ENCODE data around the gene DPP6. TPM values are rescaled to one million over a fixed set of nuclear protein-coding genes. Genes with fewer than 3 reads are reported as not detected.
"Not testable (repeated sequence)": the region's sequence is repeated elsewhere in the genome, so short reads cannot be mapped to it uniquely, and the experiment has no call there.

Gene DPP6
- total RNA-seq, 2 experiments from 2014 or later, result not detected

GRCh38 chr7:154676422-154677073 lies 624.4 kb downstream of the DPP6 start:
- Histone ChIP-seq H2AFZ (ENCODE audit: low read length) (no peak overlapping the region), H3K27ac (ENCODE audit: low read depth, low read length, poor library complexity, severe bottlenecking) (no peak overlapping the region), H3K4me3 (ENCODE audit: low read depth, low read length, poor library complexity, severe bottlenecking) (no peak overlapping the region), H4K20me1 (ENCODE audit: insufficient read depth, low read length) (no peaks in the 10 kb centered on the region), H3K9me3 (ENCODE audit: low read length) (no peaks in the 10 kb centered on the region), H3K9me2 (ENCODE audit: insufficient read depth, low read length) (no peaks in the 10 kb centered on the region), H3K36me3 (ENCODE audit: insufficient read depth, low read length) (no peaks in the 10 kb centered on the region), H3K4me2 (ENCODE audit: low read length) (no peak overlapping the region), H3K79me2 (ENCODE audit: insufficient read depth, low read depth, low read length) (no peaks in the 10 kb centered on the region), H3K4me1 (ENCODE audit: insufficient read depth, low read length, poor library complexity, severe bottlenecking) (no peaks in the 10 kb centered on the region)
- ChIA-PET CTCF (ENCODE audit: unreplicated experiment) (no interaction called here), POLR2A (interaction anchor here (0.9 kb wide), 1 partner anchor 1749 kb away, joined by 3 read pairs; no protein-coding TSS in a partner anchor)
- intact Hi-C loops (cut with micrococcal nuclease; ENCODE audit: unreplicated experiment), result no loop called here
- TF ChIP-seq CTCF (conservative IDR thresholded peaks at IDR 0.05; ENCODE audit: low read length), result no peak
- TF ChIP-seq EZH2phosphoT487 (IDR thresholded peaks at IDR 0.05; ENCODE audit: borderline replicate concordance, low read depth, low read length), result no peak
- no TSS peak for BruUV-seq (replicated peaks)
- no peak for DNase-seq (ENCODE audit: low spot score)

GRCh38 chr7:154677454-154677853 lies 625.3 kb downstream of the DPP6 start:
- CTCF ChIA-PET (ENCODE audit: unreplicated experiment), result no interaction called here
- H3K9me2 ChIP-seq (ENCODE audit: insufficient read depth, low read length), result no peaks in the 10 kb centered on the region
- intact Hi-C loops (cut with micrococcal nuclease; ENCODE audit: unreplicated experiment), result no loop called here

GRCh38 chr7:154678001-154678550 lies 625.9 kb downstream of the DPP6 start:
- BruUV-seq (replicated peaks); CTCF ChIA-PET (ENCODE audit: unreplicated experiment); H3K4me1 ChIP-seq (ENCODE audit: insufficient read depth, low read length, poor library complexity, severe bottlenecking); H3K9me2 ChIP-seq (ENCODE audit: insufficient read depth, low read length); H3K36me3 ChIP-seq (ENCODE audit: insufficient read depth, low read length); H4K20me1 ChIP-seq (ENCODE audit: insufficient read depth, low read length); H3K4me3 ChIP-seq (ENCODE audit: low read depth, low read length, poor library complexity, severe bottlenecking); H3K79me2 ChIP-seq (ENCODE audit: insufficient read depth, low read depth, low read length); H3K27ac ChIP-seq (ENCODE audit: low read depth, low read length, poor library complexity, severe bottlenecking); H3K4me2 ChIP-seq (ENCODE audit: low read length); intact Hi-C loops (cut with micrococcal nuclease; ENCODE audit: unreplicated experiment); DNase-seq (ENCODE audit: low spot score); H3K9me3 ChIP-seq (ENCODE audit: low read length); H2AFZ ChIP-seq (ENCODE audit: low read length): not testable (repeated sequence)
- POLR2A ChIA-PET, result interaction anchor here (0.6 to 1.0 kb wide), 2 partner anchors 383 to 1748 kb away, joined by 3 to 4 read pairs; no protein-coding TSS in a partner anchor

More at GRCh38 chr7:154677454-154677853, 625.3 kb downstream of the DPP6 start:
- Histone ChIP-seq H3K4me3 (ENCODE audit: low read depth, low read length, poor library complexity, severe bottlenecking) (no peak overlapping the region), H3K9me3 (ENCODE audit: low read length) (no peaks in the 10 kb centered on the region), H3K27ac (ENCODE audit: low read depth, low read length, poor library complexity, severe bottlenecking) (no peak overlapping the region), H3K4me1 (ENCODE audit: insufficient read depth, low read length, poor library complexity, severe bottlenecking) (no peaks in the 10 kb centered on the region), H3K4me2 (ENCODE audit: low read length) (no peak overlapping the region), H4K20me1 (ENCODE audit: insufficient read depth, low read length) (no peaks in the 10 kb centered on the region), H3K79me2 (ENCODE audit: insufficient read depth, low read depth, low read length) (no peaks in the 10 kb centered on the region), H3K36me3 (ENCODE audit: insufficient read depth, low read length) (no peaks in the 10 kb centered on the region), H2AFZ (ENCODE audit: low read length) (no peak overlapping the region)
- TF ChIP-seq EZH2phosphoT487 (IDR thresholded peaks at IDR 0.05; ENCODE audit: borderline replicate concordance, low read depth, low read length) (no peak), CTCF (conservative IDR thresholded peaks at IDR 0.05; ENCODE audit: low read length) (no peak)
- POLR2A ChIA-PET, result interaction anchor here (0.6 to 0.9 kb wide), 2 partner anchors 1747 to 1750 kb away, joined by 3 read pairs; no protein-coding TSS in a partner anchor
- no peak for DNase-seq (ENCODE audit: low spot score)
- no TSS peak for BruUV-seq (replicated peaks)
